Upper lobe of right lung (tissue), 1 donor: ENCODE results near the gene SPEM2. TPM values are rescaled to one million over a fixed set of nuclear protein-coding genes. Genes with fewer than 3 reads are reported as not detected.

ENCODE experiments used
- ATAC-seq: fragments of 200-7000 bp; cut with Tn5 transposase; one replicate; pipeline ENCODE4 v1.9.1; 2020; ENCODE audit warnings: mild to moderate bottlenecking, moderate library complexity
- DNase-seq: peaks from one replicate; pipeline ENCODE4 v3.0.0-alpha.2; 2020
- H3K27ac ChIP-seq: fragments of 200-600 bp; one replicate; pipeline ENCODE4 v1.8.0; 2022
- H3K27me3 ChIP-seq: fragments of 200-600 bp; one replicate; pipeline ENCODE4 v1.8.0; 2022; ENCODE audit warnings: mild to moderate bottlenecking
- H3K36me3 ChIP-seq: fragments of 200-600 bp; one replicate; pipeline ENCODE4 v1.8.0; 2022
- H3K4me1 ChIP-seq: fragments of 200-600 bp; one replicate; pipeline ENCODE4 v1.8.0; 2022
- H3K4me3 ChIP-seq: fragments of 200-600 bp; one replicate; pipeline ENCODE4 v1.8.0; 2022; ENCODE audit warnings: mild to moderate bottlenecking
- H3K9me3 ChIP-seq: fragments of 200-600 bp; one replicate; pipeline ENCODE4 v1.8.0; 2022
- CTCF ChIP-seq: fragments of 200-600 bp; IDR thresholded peaks from one replicate; pipeline ENCODE4 v1.8.0; 2022; ENCODE audit warnings: antibody characterized with exemption
- intact Hi-C: fragments of 100-400 bp; cut with DNase I; formaldehyde crosslinking; loops from one replicate; pipeline ENCODE4 v1.11.0; 2022
- total RNA-seq: library from RNA; stranded (reverse); fragmentation: NEBNext Ultra II Directional; extraction: Animal tissue kit (Norgen Biotek cat#: 25700); gene quantifications from one replicate; pipeline ENCODE4 v1.2.1, GENCODE V29; 2021
- donor health status: DM: no; HTN: yes; CAD: no; lungs with severe emphysema.

Gene SPEM2
- total RNA-seq, 1 donor from 2014 or later: not detected

- peak overlapping the region; percentile 72 for H3K27ac ChIP-seq
- H3K9me3 ChIP-seq: no peaks in the 10 kb centered on the region
- H3K4me3 ChIP-seq: peak overlapping the region; percentile 71
- ATAC-seq (peak; percentile 11), DNase-seq (peak; percentile 84)
- intact Hi-C loops: no loop called here
- peak; percentile 21 for TF ChIP-seq CTCF
- no peaks in the 10 kb centered on the region for H3K36me3 ChIP-seq
- peaks cover 46% of the 10 kb centered on the region for H3K4me1 ChIP-seq
- H3K27me3 ChIP-seq: peaks cover 21% of the 10 kb centered on the region
Measured at GRCh38 chr17:7435676-7436555, 10.5 kb downstream of the SPEM2 start.

- Histone ChIP-seq H3K9me3 (no peaks in the 10 kb centered on the region), H3K4me3 (peak overlapping the region; percentile 71), H3K36me3 (no peaks in the 10 kb centered on the region), H3K27ac (peak overlapping the region; percentile 48), H3K27me3 (peaks cover 22% of the 10 kb centered on the region), H3K4me1 (peaks cover 46% of the 10 kb centered on the region)
- DNase-seq (peak; percentile 94), ATAC-seq (peak; percentile 87)
- TF ChIP-seq CTCF: peak; percentile 82
- intact Hi-C loops: no loop called here
Measured at GRCh38 chr17:7436556-7437368, 11.3 kb downstream of the SPEM2 start.

GRCh38 chr17:7437369-7437863 is 12.0 kb downstream of the SPEM2 start:
- Histone ChIP-seq H3K4me1 (peaks cover 46% of the 10 kb centered on the region), H3K27me3 (peaks cover 22% of the 10 kb centered on the region), H3K27ac (peak overlapping the region; percentile 48), H3K9me3 (no peaks in the 10 kb centered on the region), H3K4me3 (peak overlapping the region; percentile 71), H3K36me3 (no peaks in the 10 kb centered on the region)
- ATAC-seq: no peak
- intact Hi-C loops: no loop called here
- TF ChIP-seq CTCF: no peak
- no peak for DNase-seq

- ATAC-seq (peak; percentile 9), DNase-seq (peak; percentile 88)
- peaks cover 46% of the 10 kb centered on the region for H3K4me1 ChIP-seq
- intact Hi-C loops: no loop called here
- no peak for TF ChIP-seq CTCF
- no peaks in the 10 kb centered on the region for H3K36me3 ChIP-seq
- H3K27ac ChIP-seq: no peak overlapping the region
- H3K4me3 ChIP-seq: peak overlapping the region; percentile 71
- H3K9me3 ChIP-seq: no peaks in the 10 kb centered on the region
- H3K27me3 ChIP-seq: peaks cover 22% of the 10 kb centered on the region
Measured at GRCh38 chr17:7437950-7438614, 12.7 kb downstream of the SPEM2 start.
